NCI-H526 treated with DMSO at 0.1 percent for 48 hours (cell line): ENCODE measurements around the gene GBP2.
"Not testable (repeated sequence)": the region's sequence is repeated elsewhere in the genome, so short reads cannot be mapped to it uniquely, and the experiment has no call there.

Experiments used
- DNase-seq: peaks from one replicate; lab custom pipeline; 2025; lab: John Stamatoyannopoulos, UW

GBP2 gene

GRCh38 chr1:89126602-89127565 lies 970 bp upstream of the GBP2 start:
- DNase-seq: not testable (repeated sequence)

- no peak for DNase-seq
Measured at GRCh38 chr1:89125240-89125912, 538 bp downstream of the GBP2 start.

- no peak for DNase-seq
Measured at GRCh38 chr1:89121641-89122040, 4.3 kb downstream of the GBP2 start.

- DNase-seq: no peak
Measured at GRCh38 chr1:89114662-89115061, 11.3 kb downstream of the GBP2 start.

GRCh38 chr1:89112871-89113613 lies 12.9 kb downstream of the GBP2 start:
- no peak for DNase-seq

GRCh38 chr1:89104687-89105086 lies 21.2 kb downstream of the GBP2 start:
- no peak for DNase-seq

- DNase-seq: no peak
Measured at GRCh38 chr1:89104147-89104546, 21.8 kb downstream of the GBP2 start.

GRCh38 chr1:89102021-89102420 lies 23.9 kb downstream of the GBP2 start:
- no peak for DNase-seq

- DNase-seq: no peak
Measured at GRCh38 chr1:89100412-89100811, 25.5 kb downstream of the GBP2 start.

- no peak for DNase-seq
Measured at GRCh38 chr1:89098857-89099256, 27.1 kb downstream of the GBP2 start.

GRCh38 chr1:89095737-89096136 lies 30.2 kb downstream of the GBP2 start:
- no peak for DNase-seq

- DNase-seq: no peak
Measured at GRCh38 chr1:89089962-89090361, 36.0 kb downstream of the GBP2 start.

GRCh38 chr1:89088572-89088971 lies 37.3 kb downstream of the GBP2 start:
- no peak for DNase-seq

- DNase-seq: no peak
Measured at GRCh38 chr1:89087241-89087640, 38.7 kb downstream of the GBP2 start.

- DNase-seq: no peak
Measured at GRCh38 chr1:89085781-89086180, 40.1 kb downstream of the GBP2 start.

- no peak for DNase-seq
Measured at GRCh38 chr1:89081005-89081404, 44.9 kb downstream of the GBP2 start.

- not testable (repeated sequence) for DNase-seq
Measured at GRCh38 chr1:89080068-89080467, 45.8 kb downstream of the GBP2 start.

GRCh38 chr1:89072466-89073065 lies 53.3 kb downstream of the GBP2 start:
- DNase-seq: not testable (repeated sequence)

GRCh38 chr1:89070509-89070908 lies 55.4 kb downstream of the GBP2 start:
- DNase-seq: no peak

- no peak for DNase-seq
Measured at GRCh38 chr1:89069951-89070350, 56.0 kb downstream of the GBP2 start.

- DNase-seq: no peak
Measured at GRCh38 chr1:89068291-89068690, 57.6 kb downstream of the GBP2 start.
